ENCODE measurements around the gene TNP1. TPM values are rescaled to one million over a fixed set of nuclear protein-coding genes. Genes with fewer than 3 reads are reported as not detected.

Gene TNP1
- total RNA-seq, 1 donor from 2014 or later = not detected

DNA sequence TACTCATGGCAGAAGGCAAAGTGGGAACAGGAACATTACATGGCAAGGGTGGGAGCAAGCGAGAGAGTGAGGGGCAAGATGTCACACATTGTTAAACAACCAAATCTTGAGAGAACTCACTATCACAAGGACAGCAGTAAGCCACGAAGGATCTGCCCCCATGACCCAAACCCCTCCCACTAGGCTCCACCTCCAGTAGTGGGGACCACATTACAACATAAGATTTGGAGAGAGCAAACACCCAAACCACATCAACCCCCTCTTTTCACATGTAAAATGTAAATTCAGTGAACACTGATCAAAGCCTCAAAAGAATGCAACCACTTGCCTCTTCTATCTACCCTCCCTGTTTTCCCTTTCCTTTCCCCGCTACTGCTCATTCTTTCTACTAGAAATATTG is 43.6 kb upstream of the TNP1 start:
- no peak for DNase-seq
- no peak for TF ChIP-seq CTCF (IDR thresholded peaks at IDR 0.05; ENCODE audit: borderline replicate concordance)
- no peak overlapping the region for H3K4me3 ChIP-seq

DNA sequence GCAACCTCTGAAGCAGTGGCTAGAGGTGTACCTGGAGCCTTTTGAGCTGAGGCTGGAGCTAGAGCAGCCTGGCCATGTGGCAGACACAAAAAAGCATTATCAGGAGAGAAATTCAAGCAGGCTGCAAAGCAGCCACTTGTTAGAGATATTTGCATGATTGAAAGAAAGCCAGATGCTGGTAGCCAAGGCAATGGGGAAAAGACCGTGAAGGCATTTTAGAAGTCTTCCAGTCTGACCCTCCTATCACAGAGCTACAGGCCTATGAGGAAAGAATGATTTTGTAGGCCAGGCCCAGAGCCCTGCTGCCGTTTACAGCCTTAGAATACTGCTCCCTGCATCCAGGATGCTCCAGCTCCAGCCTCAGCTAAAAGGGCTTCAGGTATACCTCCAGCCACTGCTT is 41.4 kb upstream of the TNP1 start:
- Histone ChIP-seq H3K4me3 (no peak overlapping the region), H3K27ac (replicated peaks) (no peak overlapping the region), H3K4me1 (no peaks in the 10 kb centered on the region), H3K9me3 (replicated peaks) (peaks cover 35% of the 10 kb centered on the region), H3K27me3 (ENCODE audit: low read depth) (no peaks in the 10 kb centered on the region), H3K36me3 (no peaks in the 10 kb centered on the region)
- TF ChIP-seq CTCF (IDR thresholded peaks at IDR 0.05; ENCODE audit: borderline replicate concordance) = no peak
- DNase-seq = no peak
- intact Hi-C loops (cut with micrococcal nuclease) = no loop called here

More for the DNA sequence above, 43.6 kb upstream of the TNP1 start:
- Histone ChIP-seq H3K27me3 (ENCODE audit: low read depth) (no peaks in the 10 kb centered on the region), H3K27ac (replicated peaks) (no peak overlapping the region), H3K9me3 (replicated peaks) (peaks cover 35% of the 10 kb centered on the region), H3K36me3 (no peaks in the 10 kb centered on the region), H3K4me1 (no peaks in the 10 kb centered on the region)
- intact Hi-C loops (cut with micrococcal nuclease) = no loop called here

GRCh38 chr2:216900406-216900805 is 40.5 kb upstream of the TNP1 start:
- intact Hi-C loops (cut with micrococcal nuclease) = no loop called here
- H3K36me3 ChIP-seq = no peaks in the 10 kb centered on the region
- H3K4me1 ChIP-seq = no peaks in the 10 kb centered on the region
- DNase-seq = no peak
- no peak for TF ChIP-seq CTCF (IDR thresholded peaks at IDR 0.05; ENCODE audit: borderline replicate concordance)
- H3K9me3 ChIP-seq (replicated peaks) = peaks cover 35% of the 10 kb centered on the region
- no peaks in the 10 kb centered on the region for H3K27me3 ChIP-seq (ENCODE audit: low read depth)
- no peak overlapping the region for H3K27ac ChIP-seq (replicated peaks)
- H3K4me3 ChIP-seq = no peak overlapping the region

GRCh38 chr2:216897561-216898203 is 37.8 kb upstream of the TNP1 start:
- Histone ChIP-seq H3K9me3 (replicated peaks) (peaks cover 18% of the 10 kb centered on the region), H3K36me3 (no peaks in the 10 kb centered on the region), H3K4me1 (no peaks in the 10 kb centered on the region), H3K27ac (replicated peaks) (no peak overlapping the region), H3K4me3 (no peak overlapping the region), H3K27me3 (ENCODE audit: low read depth) (no peaks in the 10 kb centered on the region)
- intact Hi-C loops (cut with micrococcal nuclease) = no loop called here
- no peak for DNase-seq
- no peak for TF ChIP-seq CTCF (IDR thresholded peaks at IDR 0.05; ENCODE audit: borderline replicate concordance)

DNA sequence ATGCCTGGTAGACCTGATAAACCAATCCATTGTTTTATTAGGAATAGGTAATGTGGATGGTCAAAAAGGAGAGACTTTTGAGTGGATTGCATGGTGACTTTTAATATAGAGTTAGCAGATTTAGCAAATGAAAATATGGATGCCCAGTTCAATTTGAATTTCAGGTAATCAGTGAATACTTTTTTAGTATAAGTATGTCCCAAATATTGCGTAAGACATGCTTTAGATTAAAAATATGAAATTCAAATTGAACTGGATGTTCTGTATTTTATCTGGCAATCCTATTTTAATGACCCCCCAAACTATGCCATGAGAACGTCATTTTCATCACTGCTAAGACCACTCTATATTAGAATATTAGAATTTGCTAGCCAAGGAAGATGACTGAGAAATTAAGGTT is 30.3 kb upstream of the TNP1 start:
- no peak for DNase-seq
- no peak for TF ChIP-seq CTCF (IDR thresholded peaks at IDR 0.05; ENCODE audit: borderline replicate concordance)
- peaks cover 5% of the 10 kb centered on the region for H3K9me3 ChIP-seq (replicated peaks)
- H3K4me3 ChIP-seq = no peak overlapping the region
- intact Hi-C loops (cut with micrococcal nuclease) = no loop called here
- H3K36me3 ChIP-seq = no peaks in the 10 kb centered on the region
- H3K4me1 ChIP-seq = peaks cover 33% of the 10 kb centered on the region
- H3K27me3 ChIP-seq (ENCODE audit: low read depth) = no peaks in the 10 kb centered on the region
- no peak overlapping the region for H3K27ac ChIP-seq (replicated peaks)
